Astrocyte of the spinal cord (primary cell): ENCODE data around the gene DMRT3.

Experiments used
- DNase-seq: peaks from one replicate; pipeline ENCODE4 v3.0.0; 2011; ENCODE audit warnings: low read depth, low spot score
- H3K4me3 ChIP-seq: 2 replicates; pipeline ENCODE4 v1.5.1; 2011; ENCODE audit warnings: low read depth, mild to moderate bottlenecking, low read length, moderate library complexity
- in situ Hi-C: cut with HindIII; loops from 2 replicates; pipeline ENCODE4 v1.10.0; 2017; ENCODE audit warnings: low sequenced_read_pairs
- TF ChIP-seq, protein P1 (sequence below): IDR thresholded peaks from 2 replicates; pipeline ENCODE4 v1.5.1; 2012; ENCODE audit warnings: low read depth, mild to moderate bottlenecking, low read length, inconsistent platforms

DMRT3 gene

DNA sequence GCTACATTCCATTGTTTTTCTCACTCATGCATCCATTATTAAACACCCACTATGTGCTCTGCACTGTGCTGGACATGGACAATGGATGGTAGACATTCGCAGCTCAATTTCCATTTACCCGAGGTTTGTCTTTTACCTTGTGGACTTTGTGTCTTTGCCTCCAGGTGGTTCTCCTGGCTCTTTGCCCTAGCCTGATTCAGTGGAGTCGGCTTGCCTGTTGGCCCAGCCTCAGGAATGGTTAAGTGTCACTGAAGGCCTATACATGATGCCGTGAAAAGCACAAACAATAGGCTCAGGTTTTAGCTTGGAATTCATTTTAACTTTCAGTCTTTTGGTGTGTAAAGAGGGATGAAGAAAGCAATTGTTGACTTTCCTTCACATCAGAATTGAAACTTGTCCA, 16.5 kb upstream of the DMRT3 start:
- H3K4me3 ChIP-seq = no peak overlapping the region
- TF ChIP-seq, protein P1, sequence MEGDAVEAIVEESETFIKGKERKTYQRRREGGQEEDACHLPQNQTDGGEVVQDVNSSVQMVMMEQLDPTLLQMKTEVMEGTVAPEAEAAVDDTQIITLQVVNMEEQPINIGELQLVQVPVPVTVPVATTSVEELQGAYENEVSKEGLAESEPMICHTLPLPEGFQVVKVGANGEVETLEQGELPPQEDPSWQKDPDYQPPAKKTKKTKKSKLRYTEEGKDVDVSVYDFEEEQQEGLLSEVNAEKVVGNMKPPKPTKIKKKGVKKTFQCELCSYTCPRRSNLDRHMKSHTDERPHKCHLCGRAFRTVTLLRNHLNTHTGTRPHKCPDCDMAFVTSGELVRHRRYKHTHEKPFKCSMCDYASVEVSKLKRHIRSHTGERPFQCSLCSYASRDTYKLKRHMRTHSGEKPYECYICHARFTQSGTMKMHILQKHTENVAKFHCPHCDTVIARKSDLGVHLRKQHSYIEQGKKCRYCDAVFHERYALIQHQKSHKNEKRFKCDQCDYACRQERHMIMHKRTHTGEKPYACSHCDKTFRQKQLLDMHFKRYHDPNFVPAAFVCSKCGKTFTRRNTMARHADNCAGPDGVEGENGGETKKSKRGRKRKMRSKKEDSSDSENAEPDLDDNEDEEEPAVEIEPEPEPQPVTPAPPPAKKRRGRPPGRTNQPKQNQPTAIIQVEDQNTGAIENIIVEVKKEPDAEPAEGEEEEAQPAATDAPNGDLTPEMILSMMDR = no peak
- no peak for DNase-seq
- in situ Hi-C loops = no loop called here

DNA sequence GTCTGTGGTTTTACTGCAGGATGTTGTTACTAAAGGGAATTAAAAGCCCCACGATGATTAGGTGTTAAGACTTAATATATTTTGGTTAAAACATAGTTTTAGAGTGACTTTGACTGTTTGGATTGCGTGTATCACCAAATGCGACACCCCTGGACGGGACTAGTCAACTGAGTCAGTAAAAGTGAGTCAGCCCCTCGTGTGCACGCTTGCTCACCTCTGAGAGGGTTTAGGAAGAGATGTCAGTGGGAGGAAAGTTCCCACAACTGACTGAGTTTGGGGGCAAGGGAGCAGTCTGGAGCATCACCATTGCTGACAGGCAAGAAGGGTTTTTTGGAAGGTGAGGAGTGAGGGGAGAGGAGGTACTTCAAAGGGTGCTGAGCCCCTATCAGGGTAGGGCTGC, 14.4 kb upstream of the DMRT3 start:
- no peak for DNase-seq
- TF ChIP-seq, protein P1 = no peak
- in situ Hi-C loops = no loop called here
- no peak overlapping the region for H3K4me3 ChIP-seq

DNA sequence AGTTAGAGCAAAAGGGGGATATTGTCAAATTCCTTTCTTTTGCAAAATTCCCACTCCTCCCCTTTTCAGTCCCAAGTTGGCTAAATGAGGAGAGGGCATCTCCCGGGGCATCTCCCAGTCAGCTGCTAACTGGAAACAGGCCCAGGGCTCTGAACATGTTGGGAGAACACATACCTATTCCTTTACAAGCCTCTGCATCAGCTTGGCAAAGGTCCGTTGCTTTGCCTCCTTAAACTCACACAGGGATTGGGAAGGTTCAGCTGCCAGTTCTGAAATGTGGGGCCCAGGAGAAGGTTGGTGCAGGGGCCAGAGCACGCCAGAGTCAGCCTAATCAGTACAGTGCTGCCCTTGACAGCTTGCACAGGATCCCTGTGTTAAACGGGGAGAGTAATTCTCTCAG, 11.0 kb upstream of the DMRT3 start:
- TF ChIP-seq, protein P1 = no peak

DNA sequence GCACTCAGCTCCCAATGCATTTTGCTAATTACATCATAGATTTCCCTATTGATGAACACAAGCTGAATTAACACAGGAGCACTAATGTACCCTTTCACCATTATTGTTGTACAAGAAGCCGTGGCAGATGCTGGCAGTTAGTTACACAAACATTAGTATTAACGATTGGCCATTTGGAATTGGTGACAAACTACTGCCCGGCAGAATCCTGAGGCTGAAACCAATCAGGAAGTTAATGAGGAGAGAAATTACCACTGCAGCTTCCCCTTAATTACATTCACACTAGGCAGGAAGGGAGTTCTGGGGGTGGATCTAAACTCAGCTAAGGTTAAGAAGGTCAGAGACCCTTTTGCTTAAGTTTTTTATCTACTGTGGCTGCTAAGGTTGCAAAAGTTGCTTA, 9.6 kb upstream of the DMRT3 start:
- H3K4me3 ChIP-seq = no peak overlapping the region
- TF ChIP-seq, protein P1 = no peak
- in situ Hi-C loops = no loop called here
- DNase-seq = no peak

More for the DNA sequence above, 11.0 kb upstream of the DMRT3 start:
- DNase-seq = no peak
- H3K4me3 ChIP-seq = no peak overlapping the region
- in situ Hi-C loops = no loop called here

DNA sequence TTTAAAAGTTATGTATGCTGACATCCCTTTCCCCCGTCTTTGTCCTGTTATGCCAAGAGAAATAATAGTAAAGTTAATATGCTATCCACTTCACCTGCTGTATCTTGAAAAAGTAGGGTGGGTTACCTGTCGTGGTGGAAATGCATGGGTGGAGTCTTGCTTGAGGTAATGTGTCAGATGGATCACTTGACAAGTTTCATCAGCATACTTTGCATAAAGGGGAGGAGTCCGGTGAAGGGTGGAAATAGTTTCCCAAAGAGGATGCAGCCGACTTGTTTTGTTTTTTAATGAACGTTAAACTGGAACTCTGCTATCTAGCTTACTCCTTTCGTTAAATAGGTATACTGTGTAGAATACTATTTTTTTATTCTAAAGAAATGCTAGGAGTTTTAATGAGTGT, 9.0 kb upstream of the DMRT3 start:
- TF ChIP-seq, protein P1 = no peak
- no peak for DNase-seq
- no peak overlapping the region for H3K4me3 ChIP-seq
- in situ Hi-C loops = no loop called here

DNA sequence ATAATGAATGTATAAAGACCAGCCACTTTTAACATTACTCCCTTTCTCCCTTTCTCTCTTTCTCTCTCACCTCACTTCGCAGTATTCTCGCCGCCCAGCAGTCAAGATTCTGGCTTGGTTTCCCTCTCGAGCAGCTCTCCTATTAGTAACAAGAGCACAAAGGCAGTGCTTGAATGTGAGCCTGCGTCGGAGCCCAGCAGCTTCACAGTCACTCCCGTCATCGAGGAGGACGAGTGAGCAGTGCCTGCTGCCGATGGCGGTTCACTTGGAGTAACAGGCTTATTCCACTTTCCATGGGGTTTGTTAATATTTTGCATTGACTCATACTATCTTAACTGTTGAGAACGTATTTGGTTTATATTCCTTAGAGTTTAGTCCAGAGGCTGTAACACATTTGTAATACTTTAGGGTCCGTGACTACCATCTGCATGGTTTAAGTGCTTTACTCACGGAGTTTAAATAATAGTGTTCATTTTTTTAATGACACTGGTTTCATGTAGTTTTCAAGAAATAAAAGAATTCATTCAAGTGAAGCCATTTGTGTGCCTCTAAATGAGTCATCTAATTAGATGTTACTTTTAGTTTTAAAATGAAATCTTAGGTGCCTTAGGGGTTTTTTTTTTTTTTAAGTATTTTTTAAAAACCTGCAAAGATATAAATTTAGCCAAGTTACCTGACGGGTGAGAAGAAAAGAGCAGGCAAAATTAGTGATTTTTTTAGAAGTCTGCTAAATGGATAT, 8.4 kb upstream of the DMRT3 start:
- DNase-seq = no peak
- in situ Hi-C loops = no loop called here
- TF ChIP-seq, protein P1 = no peak
- H3K4me3 ChIP-seq = no peak overlapping the region
